Epithelial cell of prostate (primary cell): ENCODE results near the gene SLC25A1.

Source experiments
- DNase-seq: peaks from one replicate; pipeline ENCODE4 v3.0.0-alpha.2; 2011; ENCODE audit warnings: low read depth, low spot score
- H3K27ac ChIP-seq: fragments of 450-650 bp; 2 replicates; pipeline ENCODE4 v1.5.1; 2017; ENCODE audit warnings: mild to moderate bottlenecking

SLC25A1 gene

GRCh38 chr22:19127329-19128008 lies 51.1 kb downstream of the SLC25A1 start:
- DNase-seq = no peak
- H3K27ac ChIP-seq = no peak overlapping the region

- no peak for DNase-seq
These were observed 51.9 kb downstream of the SLC25A1 start for GRCh38 chr22:19126309-19127273.

More at GRCh38 chr22:19126309-19127273, 51.9 kb downstream of the SLC25A1 start:
- H3K27ac ChIP-seq = no peak overlapping the region
